ENCODE results near the gene RAB1A. TPM values are rescaled to one million over a fixed set of nuclear protein-coding genes. Genes with fewer than 3 reads are reported as not detected.

RAB1A gene
- total and polyA plus RNA-seq, 12 donors: 53.8 to 235 (median 136) TPM

DNA sequence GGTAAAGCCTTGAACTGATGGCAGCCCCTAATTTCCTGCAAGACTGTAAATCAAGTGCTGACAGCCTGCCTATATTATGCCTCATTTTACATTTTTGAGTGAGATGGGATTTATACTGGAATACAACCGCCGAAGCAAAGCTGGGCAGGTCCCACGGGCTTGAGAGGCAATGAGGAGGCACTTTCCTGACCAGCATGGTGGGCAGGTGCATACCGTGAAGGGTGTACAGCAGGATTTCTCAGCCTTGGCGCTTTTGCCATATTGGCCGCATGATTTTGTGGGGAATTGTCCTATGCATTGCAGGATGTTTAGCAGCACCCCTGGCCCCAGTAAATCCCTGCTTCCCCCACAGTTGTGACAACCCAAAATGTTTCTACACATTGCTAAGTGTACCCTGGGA is 50.9 kb downstream of the RAB1A start:
- Histone ChIP-seq H3K36me3 (replicated peaks in 1 of 2) (peaks cover 0 to 61% of the 10 kb centered on the region in 2 donors), H3K4me3 (no peak overlapping the region)
- WGBS, 4 donors: 93 to 97% (median 95%) methylated on average over 5 to 6 of the region's 6 CpGs

DNA sequence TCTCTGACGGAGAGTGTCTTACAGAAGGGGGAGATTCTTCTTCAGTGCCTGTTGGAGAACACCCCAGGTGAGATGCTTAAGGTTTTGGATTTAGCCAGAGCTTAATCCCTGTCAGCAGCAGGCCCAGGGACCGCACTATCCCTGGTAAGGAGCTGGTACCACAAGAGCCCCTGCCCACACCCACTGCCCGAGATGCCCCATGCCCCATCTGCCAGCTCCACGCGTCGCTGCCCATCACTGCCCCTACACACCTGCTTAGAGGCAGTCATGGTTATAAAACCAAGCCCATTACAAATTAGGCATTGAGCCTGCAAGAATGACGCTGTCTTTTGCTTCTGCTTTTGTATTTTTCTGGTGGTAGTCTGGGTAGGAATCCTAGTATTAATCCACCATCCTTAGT is 52.0 kb downstream of the RAB1A start:
- intact Hi-C loops (cut with DNase I): no loop called here
- DNase-seq: no peak
- no peaks in the 10 kb centered on the region for H3K9me3 ChIP-seq (replicated peaks in 1 of 3)
- no peak overlapping the region for H3K4me3 ChIP-seq
- no peak for TF ChIP-seq POLR2A (IDR thresholded peaks at IDR 0.05)
- TF ChIP-seq, protein P1, sequence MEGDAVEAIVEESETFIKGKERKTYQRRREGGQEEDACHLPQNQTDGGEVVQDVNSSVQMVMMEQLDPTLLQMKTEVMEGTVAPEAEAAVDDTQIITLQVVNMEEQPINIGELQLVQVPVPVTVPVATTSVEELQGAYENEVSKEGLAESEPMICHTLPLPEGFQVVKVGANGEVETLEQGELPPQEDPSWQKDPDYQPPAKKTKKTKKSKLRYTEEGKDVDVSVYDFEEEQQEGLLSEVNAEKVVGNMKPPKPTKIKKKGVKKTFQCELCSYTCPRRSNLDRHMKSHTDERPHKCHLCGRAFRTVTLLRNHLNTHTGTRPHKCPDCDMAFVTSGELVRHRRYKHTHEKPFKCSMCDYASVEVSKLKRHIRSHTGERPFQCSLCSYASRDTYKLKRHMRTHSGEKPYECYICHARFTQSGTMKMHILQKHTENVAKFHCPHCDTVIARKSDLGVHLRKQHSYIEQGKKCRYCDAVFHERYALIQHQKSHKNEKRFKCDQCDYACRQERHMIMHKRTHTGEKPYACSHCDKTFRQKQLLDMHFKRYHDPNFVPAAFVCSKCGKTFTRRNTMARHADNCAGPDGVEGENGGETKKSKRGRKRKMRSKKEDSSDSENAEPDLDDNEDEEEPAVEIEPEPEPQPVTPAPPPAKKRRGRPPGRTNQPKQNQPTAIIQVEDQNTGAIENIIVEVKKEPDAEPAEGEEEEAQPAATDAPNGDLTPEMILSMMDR (IDR thresholded peaks at IDR 0.05): no peak
- peaks cover 0 to 61% of the 10 kb centered on the region in 2 donors for H3K36me3 ChIP-seq (replicated peaks in 1 of 2)
- 96 to 99% (median 98%) methylated on average over 7 of the region's 7 CpGs for WGBS, 4 donors
- H3K27me3 ChIP-seq: no peaks in the 10 kb centered on the region
- H3K27ac ChIP-seq: no peak overlapping the region
- peaks cover 10 to 35% of the 10 kb centered on the region in 2 donors for H3K4me1 ChIP-seq (replicated peaks in 1 of 2)

More for the DNA sequence above, 50.9 kb downstream of the RAB1A start:
- intact Hi-C loops (cut with DNase I): no loop called here
- TF ChIP-seq POLR2A (IDR thresholded peaks at IDR 0.05): no peak
- TF ChIP-seq, protein P1 (IDR thresholded peaks at IDR 0.05): no peak
- peak in 1 of 7 donors; percentile 14 for DNase-seq
- H3K4me1 ChIP-seq (replicated peaks in 1 of 2): peaks cover 10 to 38% of the 10 kb centered on the region in 2 donors
- H3K27me3 ChIP-seq: no peaks in the 10 kb centered on the region
- no peak overlapping the region for H3K27ac ChIP-seq
- H3K9me3 ChIP-seq (replicated peaks in 1 of 3): no peaks in the 10 kb centered on the region

DNA sequence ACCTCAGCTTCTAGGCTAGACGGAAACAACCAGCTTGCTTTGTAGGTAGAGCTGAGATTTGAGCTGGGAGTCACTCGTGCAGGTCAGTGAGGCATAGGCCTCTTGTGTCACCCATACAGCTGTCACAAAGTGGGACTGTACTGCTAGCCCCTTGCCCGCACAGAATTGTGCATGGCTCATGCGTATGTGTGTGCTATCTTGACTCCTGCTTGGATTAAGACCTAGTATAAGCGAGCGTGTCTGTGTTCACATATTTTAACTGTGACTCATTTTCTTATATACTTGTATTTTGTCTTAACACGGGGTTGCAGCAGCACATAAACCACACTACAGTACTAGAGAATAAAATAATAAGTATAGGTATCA is 53.6 kb downstream of the RAB1A start:
- no peak for DNase-seq
- Histone ChIP-seq H3K9me3 (replicated peaks in 1 of 3) (no peaks in the 10 kb centered on the region), H3K4me3 (no peak overlapping the region), H3K27ac (peak overlapping the region in 3 of 5 donors; percentile 14 to 52 (median 51)), H3K27me3 (no peaks in the 10 kb centered on the region), H3K4me1 (replicated peaks in 1 of 2) (peaks cover 0 to 26% of the 10 kb centered on the region in 2 donors), H3K36me3 (replicated peaks in 1 of 2) (peaks cover 0 to 66% of the 10 kb centered on the region in 2 donors)
- 76 to 88% (median 81%) methylated on average over 7 of the region's 7 CpGs for WGBS, 4 donors
- intact Hi-C loops (cut with DNase I): no loop called here
- TF ChIP-seq POLR2A (IDR thresholded peaks at IDR 0.05): no peak
- TF ChIP-seq, protein P1 (IDR thresholded peaks at IDR 0.05): no peak

DNA sequence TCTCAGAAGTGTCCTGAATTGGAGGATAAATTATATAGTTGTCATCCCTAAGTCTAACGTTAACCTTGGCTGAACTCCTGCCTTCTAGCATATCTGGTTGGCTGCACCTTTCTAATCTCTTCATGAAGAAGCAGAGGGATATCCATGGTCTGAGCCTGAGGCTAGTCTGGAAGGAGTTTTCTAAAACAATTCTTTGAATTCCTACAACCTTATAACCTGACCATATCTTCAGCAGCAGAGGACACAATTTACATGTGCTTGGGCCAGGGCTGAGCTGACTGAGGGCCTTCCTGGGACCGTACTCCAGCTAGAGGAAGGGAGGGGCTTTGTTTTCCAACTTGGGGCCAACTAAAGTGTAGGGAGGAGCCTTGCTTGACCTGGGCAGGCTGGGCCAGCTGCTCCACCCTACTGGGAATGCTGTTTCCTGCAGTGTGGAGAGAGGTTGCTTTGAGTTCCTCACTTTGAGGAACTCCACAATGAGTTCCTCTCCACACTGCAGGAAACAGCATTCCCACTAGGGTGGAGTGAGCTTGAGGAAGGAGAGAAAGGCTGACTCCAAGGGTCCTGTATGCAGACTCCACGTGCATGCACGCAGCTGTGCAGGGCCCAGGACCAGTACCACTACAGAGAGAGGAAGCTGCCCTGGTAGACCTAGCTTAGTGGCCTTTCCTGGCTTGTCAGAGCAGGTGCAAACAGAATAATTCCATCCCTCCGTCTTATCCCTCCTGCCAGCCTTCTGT is 54.1 kb downstream of the RAB1A start:
- peaks cover 0 to 63% of the 10 kb centered on the region in 2 donors for H3K36me3 ChIP-seq (replicated peaks in 1 of 2)
- no peaks in the 10 kb centered on the region for H3K27me3 ChIP-seq
- 42 to 52% (median 47%) methylated on average over 5 of the region's 5 CpGs for WGBS, 4 donors
- TF ChIP-seq, protein P1 (IDR thresholded peaks at IDR 0.05): no peak
- no peak for TF ChIP-seq POLR2A (IDR thresholded peaks at IDR 0.05)
- H3K9me3 ChIP-seq (replicated peaks in 1 of 3): no peaks in the 10 kb centered on the region
- peak overlapping the region in 3 of 5 donors; percentile 14 to 52 (median 51) for H3K27ac ChIP-seq
- peaks cover 2 to 31% of the 10 kb centered on the region in 2 donors for H3K4me1 ChIP-seq (replicated peaks in 1 of 2)
- peak in 1 of 7 donors; percentile 55 for DNase-seq
- intact Hi-C loops (cut with DNase I): no loop called here
- H3K4me3 ChIP-seq: no peak overlapping the region
